ENCODE data around the gene MRS2. TPM values are rescaled to one million over a fixed set of nuclear protein-coding genes. Genes with fewer than 3 reads are reported as not detected.

MRS2 gene
- total and polyA plus RNA-seq, 2 donors (not counting 3 experiments of a cell fraction or from before 2014, with no cell fraction given) = 12.1 to 21.1 TPM

GRCh38 chr6:24426729-24427446, 24.2 kb downstream of the MRS2 start:
- H3K9ac ChIP-seq (replicated peaks; ENCODE audit: extremely low read depth, insufficient read depth, low read length) = no peak overlapping the region
- no peak overlapping the region for H3K4me3 ChIP-seq (replicated peaks in 1 of 3; ENCODE audit: insufficient read depth in 1 of 3, low read depth in 1 of 3, low read length in 3 of 3)
- no peaks in the 10 kb centered on the region for H3K27me3 ChIP-seq (ENCODE audit: control insufficient read depth in 2 of 2, insufficient read depth in 2 of 2, low read length in 2 of 2)
- TF ChIP-seq JUN (IDR thresholded peaks at IDR 0.05; ENCODE audit: borderline replicate concordance, insufficient read depth, insufficient read length, low read depth) (no peak), FOS (IDR thresholded peaks at IDR 0.05; ENCODE audit: borderline replicate concordance, insufficient read depth, low read length) (no peak), POLR2A (IDR thresholded peaks at IDR 0.05; ENCODE audit: low read depth, low read length) (no peak), MYC (IDR thresholded peaks at IDR 0.05; ENCODE audit: low read depth, low read length) (no peak), MAX (IDR thresholded peaks at IDR 0.05; ENCODE audit: insufficient read depth, insufficient read length) (no peak), CTCF (IDR thresholded peaks at IDR 0.05; ENCODE audit: extremely low read depth in 1 of 2, insufficient read depth in 1 of 2, low read depth in 1 of 2, low read length in 2 of 2) (no peak), GATA2 (IDR thresholded peaks at IDR 0.05; ENCODE audit: insufficient read depth, insufficient read length, low read depth, low read length) (no peak), POLR2AphosphoS5 (IDR thresholded peaks at IDR 0.05; ENCODE audit: insufficient read depth, low read depth, low read length) (no peak), EZH2 (IDR thresholded peaks at IDR 0.05; ENCODE audit: borderline replicate concordance, low read depth, low read length, severe bottlenecking) (no peak)
- H2AFZ ChIP-seq (ENCODE audit: low read depth, low read length) = no peak overlapping the region
- CTCF ChIA-PET = no interaction called here
- no TSS peak for BruUV-seq (replicated peaks)
- peaks cover 4 to 13% of the 10 kb centered on the region in 2 experiments for H3K36me3 ChIP-seq (ENCODE audit: control insufficient read depth in 2 of 2, extremely low read depth in 1 of 2, insufficient read depth in 2 of 2, low read length in 2 of 2)
- no peaks in the 10 kb centered on the region for H3K79me2 ChIP-seq (ENCODE audit: control insufficient read depth, insufficient read depth, low read length)
- DNase-seq (ENCODE audit: low read depth, low spot score) (no peak), FAIRE-seq (no peak)
- dilution Hi-C loops (cut with MboI; ENCODE audit: extremely low pct_ligation_motif_present, low sequenced_read_pairs) (no loop called here), intact Hi-C loops (cut with micrococcal nuclease) (no loop called here)
- no peaks in the 10 kb centered on the region for H3K4me1 ChIP-seq (ENCODE audit: control insufficient read depth, extremely low read depth, insufficient read depth, low read length)
- H3K9me3 ChIP-seq (replicated peaks; ENCODE audit: control insufficient read depth, insufficient read depth, low read length) = no peaks in the 10 kb centered on the region
- H3K27ac ChIP-seq (ENCODE audit: insufficient read depth, low read depth, low read length) = no peak overlapping the region
- POLR2A ChIA-PET = no interaction called here
- no peaks in the 10 kb centered on the region for H3K9me1 ChIP-seq (replicated peaks; ENCODE audit: control insufficient read depth, extremely low read depth, insufficient read depth, low read length)
- no peak overlapping the region for H3K4me2 ChIP-seq (ENCODE audit: insufficient read depth, low read length)
- H4K20me1 ChIP-seq (replicated peaks; ENCODE audit: control insufficient read depth, extremely low read depth, insufficient read depth, low read length) = no peaks in the 10 kb centered on the region
